ENCODE measurements around the gene DHRS7C.

GRCh38 chr17:9776911-9777310 lies 14.5 kb downstream of the DHRS7C start:
- TF ChIP-seq CTCF (IDR thresholded peaks at IDR 0.05) (no peak), POLR2A (IDR thresholded peaks at IDR 0.05) (no peak)

All from sigmoid colon (tissue), 3 donors.